Fibroblast of the conjunctiva (primary cell): ENCODE data around the gene TPCN1.

Experiments used
- DNase-seq: peaks from one replicate; pipeline ENCODE4 v3.0.0-alpha.2; 2010; ENCODE audit warnings: low read depth

The TPCN1 gene

GRCh38 chr12:113242026-113242418 is 20.8 kb downstream of the TPCN1 start:
- DNase-seq = no peak

GRCh38 chr12:113242560-113242959 is 21.3 kb downstream of the TPCN1 start:
- DNase-seq = no peak

GRCh38 chr12:113244047-113244460 is 22.8 kb downstream of the TPCN1 start:
- no peak for DNase-seq

- no peak for DNase-seq
Measured at GRCh38 chr12:113244478-113244958, 23.3 kb downstream of the TPCN1 start.

- DNase-seq = no peak
Measured at GRCh38 chr12:113245695-113246477, 24.6 kb downstream of the TPCN1 start.

GRCh38 chr12:113246478-113247122 is 25.3 kb downstream of the TPCN1 start:
- no peak for DNase-seq

GRCh38 chr12:113247123-113248050 is 26.1 kb downstream of the TPCN1 start:
- no peak for DNase-seq

- DNase-seq = no peak
Measured at GRCh38 chr12:113248051-113248825, 27.0 kb downstream of the TPCN1 start.

GRCh38 chr12:113248842-113249435 is 27.7 kb downstream of the TPCN1 start:
- DNase-seq = no peak

GRCh38 chr12:113249546-113249945 is 28.3 kb downstream of the TPCN1 start:
- no peak for DNase-seq

- DNase-seq = no peak
Measured at GRCh38 chr12:113250045-113250444, 28.8 kb downstream of the TPCN1 start.

GRCh38 chr12:113251404-113252070 is 30.3 kb downstream of the TPCN1 start:
- DNase-seq = no peak

- no peak for DNase-seq
Measured at GRCh38 chr12:113252494-113252893, 31.2 kb downstream of the TPCN1 start.

GRCh38 chr12:113253532-113254285 is 32.4 kb downstream of the TPCN1 start:
- DNase-seq = no peak

GRCh38 chr12:113254298-113254697 is 33.0 kb downstream of the TPCN1 start:
- DNase-seq = no peak

- no peak for DNase-seq
Measured at GRCh38 chr12:113257564-113257963, 36.3 kb downstream of the TPCN1 start.

GRCh38 chr12:113260127-113260526 is 38.9 kb downstream of the TPCN1 start:
- no peak for DNase-seq

GRCh38 chr12:113260636-113261300 is 39.5 kb downstream of the TPCN1 start:
- DNase-seq = no peak

GRCh38 chr12:113261847-113262470 is 40.7 kb downstream of the TPCN1 start:
- no peak for DNase-seq
